Subcutaneous adipose tissue (tissue), 4 donors: ENCODE data around the gene DBT. TPM values are rescaled to one million over a fixed set of nuclear protein-coding genes. Genes with fewer than 3 reads are reported as not detected.

Experiments
- CTCF ChIP-seq: fragments of 450-650 bp; IDR thresholded peaks from one replicate; pipeline ENCODE4 v1.5.1; 2016; ENCODE audit warnings: low read depth, mild to moderate bottlenecking, control low read depth, antibody characterized with exemption, moderate library complexity
- total RNA-seq, 4 donors: library from RNA; depleted of rRNA; stranded (reverse); fragments of >200 nt; gene quantifications; one replicate each; pipeline ENCODE4 v1.1.0, GENCODE V29; 2016

The DBT gene
- total RNA-seq, 4 donors from 2014 or later = 8.2 to 11.7 (median 9.5) TPM

GRCh38 chr1:100177295-100178041 lies 72.2 kb downstream of the DBT start:
- TF ChIP-seq CTCF = no peak

- TF ChIP-seq CTCF = no peak
Observed at GRCh38 chr1:100168051-100168450, 81.6 kb downstream of the DBT start.

GRCh38 chr1:100164702-100165101 lies 84.9 kb downstream of the DBT start:
- no peak for TF ChIP-seq CTCF

- no peak for TF ChIP-seq CTCF
Observed at GRCh38 chr1:100164216-100164615, 85.4 kb downstream of the DBT start.

- no peak for TF ChIP-seq CTCF
Observed at GRCh38 chr1:100162881-100163280, 86.8 kb downstream of the DBT start.

GRCh38 chr1:100152271-100152670 lies 97.4 kb downstream of the DBT start:
- no peak for TF ChIP-seq CTCF

GRCh38 chr1:100151679-100152078 lies 98.0 kb downstream of the DBT start:
- TF ChIP-seq CTCF = no peak
